ENCODE data around the gene KCNK1. TPM values are rescaled to one million over a fixed set of nuclear protein-coding genes. Genes with fewer than 3 reads are reported as not detected.

Gene KCNK1
- total RNA-seq, 1 experiment from 2014 or later: 39.2 TPM

DNA sequence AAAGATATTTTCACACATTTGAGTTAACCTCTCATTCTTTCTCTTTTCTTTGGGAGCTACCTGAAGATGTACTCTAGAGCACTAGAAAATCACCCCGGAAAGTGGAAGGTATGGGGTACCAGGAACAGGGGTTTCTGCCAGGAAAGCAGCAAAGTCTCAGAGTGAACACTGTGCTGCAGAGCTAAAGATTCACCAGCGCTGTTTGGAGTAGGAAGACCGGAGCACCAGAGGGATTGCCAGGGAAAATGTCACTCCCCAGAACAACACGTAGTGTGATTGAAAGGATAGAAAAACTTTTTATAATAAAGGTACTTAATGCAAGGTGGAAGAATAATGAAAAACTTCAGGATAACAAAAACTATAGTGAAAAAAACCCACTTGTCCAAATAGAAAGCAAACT, 26.7 kb upstream of the KCNK1 start:
- H3K4me3 Mint-ChIP-seq (ENCODE audit: low read depth, unreplicated experiment): no peak overlapping the region
- no TSS peak for BruUV-seq (replicated peaks)
- H3K27me3 Mint-ChIP-seq (ENCODE audit: unreplicated experiment): no peaks in the 10 kb centered on the region
- H3K4me1 Mint-ChIP-seq (ENCODE audit: low read depth, unreplicated experiment): no peaks in the 10 kb centered on the region
- H3K9me3 Mint-ChIP-seq (ENCODE audit: low read depth, unreplicated experiment): no peaks in the 10 kb centered on the region
- H3K27ac Mint-ChIP-seq (ENCODE audit: unreplicated experiment): no peak overlapping the region
- TF ChIP-seq, protein P1, sequence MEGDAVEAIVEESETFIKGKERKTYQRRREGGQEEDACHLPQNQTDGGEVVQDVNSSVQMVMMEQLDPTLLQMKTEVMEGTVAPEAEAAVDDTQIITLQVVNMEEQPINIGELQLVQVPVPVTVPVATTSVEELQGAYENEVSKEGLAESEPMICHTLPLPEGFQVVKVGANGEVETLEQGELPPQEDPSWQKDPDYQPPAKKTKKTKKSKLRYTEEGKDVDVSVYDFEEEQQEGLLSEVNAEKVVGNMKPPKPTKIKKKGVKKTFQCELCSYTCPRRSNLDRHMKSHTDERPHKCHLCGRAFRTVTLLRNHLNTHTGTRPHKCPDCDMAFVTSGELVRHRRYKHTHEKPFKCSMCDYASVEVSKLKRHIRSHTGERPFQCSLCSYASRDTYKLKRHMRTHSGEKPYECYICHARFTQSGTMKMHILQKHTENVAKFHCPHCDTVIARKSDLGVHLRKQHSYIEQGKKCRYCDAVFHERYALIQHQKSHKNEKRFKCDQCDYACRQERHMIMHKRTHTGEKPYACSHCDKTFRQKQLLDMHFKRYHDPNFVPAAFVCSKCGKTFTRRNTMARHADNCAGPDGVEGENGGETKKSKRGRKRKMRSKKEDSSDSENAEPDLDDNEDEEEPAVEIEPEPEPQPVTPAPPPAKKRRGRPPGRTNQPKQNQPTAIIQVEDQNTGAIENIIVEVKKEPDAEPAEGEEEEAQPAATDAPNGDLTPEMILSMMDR (IDR thresholded peaks at IDR 0.05; ENCODE audit: unreplicated experiment): no peak
- intact Hi-C loops (cut with micrococcal nuclease; ENCODE audit: unreplicated experiment): no loop called here
- H3K36me3 Mint-ChIP-seq (ENCODE audit: insufficient read depth, unreplicated experiment): no peaks in the 10 kb centered on the region
- no peak for DNase-seq
- CTCF ChIA-PET: no interaction called here

DNA sequence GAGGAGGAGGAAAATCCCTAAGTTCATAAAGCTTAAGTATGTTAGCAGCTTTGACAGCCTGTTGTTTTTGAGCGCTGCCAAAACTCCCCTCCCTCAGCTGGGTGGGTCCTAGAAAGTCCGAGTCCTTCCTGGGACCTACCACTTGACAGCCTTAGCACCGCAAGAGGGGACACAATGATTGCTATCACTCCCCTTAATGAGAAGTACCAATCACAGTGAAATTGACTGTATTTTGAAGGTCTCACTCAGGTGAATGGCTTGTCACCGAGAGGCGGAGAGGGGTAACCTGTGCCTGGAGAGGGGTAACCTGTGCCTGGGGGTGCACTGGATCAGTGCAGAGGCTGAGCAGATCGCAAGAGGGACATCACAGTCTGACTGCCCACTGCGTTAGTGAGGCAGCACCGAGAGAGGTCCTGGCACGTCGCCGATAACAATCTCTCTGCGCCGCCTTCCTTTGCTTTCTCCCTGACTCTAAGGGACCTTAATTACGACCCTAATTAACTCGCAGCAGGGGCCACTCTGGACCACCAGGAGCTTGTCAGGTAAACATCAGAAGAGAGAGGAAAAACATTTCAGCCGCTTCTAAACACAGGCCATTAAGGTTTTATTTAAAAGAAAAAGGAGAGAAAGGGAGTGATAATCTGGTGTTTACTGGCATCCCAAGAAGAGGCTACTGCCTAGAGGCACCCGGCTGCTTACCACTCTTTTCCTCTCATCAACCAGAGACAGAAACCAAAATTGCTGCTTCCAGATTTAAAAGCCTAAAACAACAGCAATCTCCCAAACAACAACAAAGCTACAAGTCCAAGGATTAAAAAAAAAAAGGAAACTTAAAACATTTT, 25.7 kb upstream of the KCNK1 start:
- intact Hi-C loops (cut with micrococcal nuclease; ENCODE audit: unreplicated experiment): no loop called here
- CTCF ChIA-PET: no interaction called here
- Mint-ChIP-seq H3K27me3 (ENCODE audit: unreplicated experiment) (no peaks in the 10 kb centered on the region), H3K36me3 (ENCODE audit: insufficient read depth, unreplicated experiment) (no peaks in the 10 kb centered on the region), H3K9me3 (ENCODE audit: low read depth, unreplicated experiment) (no peaks in the 10 kb centered on the region), H3K27ac (ENCODE audit: unreplicated experiment) (no peak overlapping the region), H3K4me3 (ENCODE audit: low read depth, unreplicated experiment) (no peak overlapping the region), H3K4me1 (ENCODE audit: low read depth, unreplicated experiment) (no peaks in the 10 kb centered on the region)
- DNase-seq: no peak
- no TSS peak for BruUV-seq (replicated peaks)
- TF ChIP-seq, protein P1 (IDR thresholded peaks at IDR 0.05; ENCODE audit: unreplicated experiment): no peak

DNA sequence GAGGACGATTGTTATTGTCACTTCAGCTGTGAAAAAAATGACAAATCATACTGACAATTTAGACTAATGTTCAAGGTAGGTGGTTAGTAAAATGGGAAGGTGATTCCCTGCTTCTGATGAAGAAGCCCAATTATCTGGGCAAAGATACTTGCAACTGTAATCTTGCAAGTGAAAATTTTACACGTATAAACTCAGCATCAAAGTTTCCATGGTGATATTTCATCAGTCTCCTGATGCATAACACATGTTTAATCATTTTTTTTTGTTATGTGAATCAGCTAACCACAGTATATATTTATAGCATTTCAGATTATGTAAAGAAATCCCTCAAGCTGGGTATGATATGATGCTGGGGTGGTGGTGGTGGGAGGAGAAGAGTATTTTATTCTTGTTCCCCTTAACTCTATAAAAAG, 16.4 kb upstream of the KCNK1 start:
- Mint-ChIP-seq H3K4me1 (ENCODE audit: low read depth, unreplicated experiment) (no peaks in the 10 kb centered on the region), H3K9me3 (ENCODE audit: low read depth, unreplicated experiment) (no peaks in the 10 kb centered on the region), H3K36me3 (ENCODE audit: insufficient read depth, unreplicated experiment) (no peaks in the 10 kb centered on the region), H3K4me3 (ENCODE audit: low read depth, unreplicated experiment) (no peak overlapping the region), H3K27ac (ENCODE audit: unreplicated experiment) (no peak overlapping the region), H3K27me3 (ENCODE audit: unreplicated experiment) (no peaks in the 10 kb centered on the region)
- CTCF ChIA-PET: no interaction called here
- DNase-seq: no peak
- no TSS peak for BruUV-seq (replicated peaks)
- intact Hi-C loops (cut with micrococcal nuclease; ENCODE audit: unreplicated experiment): no loop called here
- TF ChIP-seq, protein P1 (IDR thresholded peaks at IDR 0.05; ENCODE audit: unreplicated experiment): no peak

DNA sequence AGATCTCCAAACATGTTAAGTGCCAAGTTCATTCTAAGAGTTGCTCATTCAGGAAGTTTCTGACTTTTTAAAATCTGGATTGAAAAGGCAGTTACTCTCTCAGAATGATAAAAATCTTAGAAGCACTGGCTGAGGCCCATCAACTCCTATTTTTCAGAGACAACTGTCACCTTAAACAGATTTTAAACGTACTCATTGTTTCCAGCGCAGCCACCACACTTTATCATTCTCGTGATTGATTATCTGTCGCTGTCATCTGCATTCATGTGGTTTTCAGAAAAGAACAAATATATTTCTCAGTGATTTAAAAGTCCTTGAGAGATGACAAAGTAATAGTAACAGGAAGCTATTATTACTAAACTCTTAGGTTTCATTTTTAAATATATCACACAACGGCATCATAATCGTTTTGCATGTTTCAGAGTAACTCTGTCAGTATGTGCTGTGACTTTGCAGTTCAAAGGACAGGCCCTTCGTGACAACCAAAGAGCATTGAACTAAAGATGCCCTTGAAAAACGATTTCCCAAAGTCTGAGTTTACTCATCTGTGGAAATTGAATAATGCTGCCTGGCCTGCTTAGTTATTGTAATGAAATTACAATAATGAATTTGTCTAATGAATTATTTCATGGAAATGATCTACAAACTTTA, 14.9 kb upstream of the KCNK1 start:
- Mint-ChIP-seq H3K27ac (ENCODE audit: unreplicated experiment) (no peak overlapping the region), H3K4me3 (ENCODE audit: low read depth, unreplicated experiment) (no peak overlapping the region), H3K27me3 (ENCODE audit: unreplicated experiment) (no peaks in the 10 kb centered on the region), H3K36me3 (ENCODE audit: insufficient read depth, unreplicated experiment) (no peaks in the 10 kb centered on the region), H3K4me1 (ENCODE audit: low read depth, unreplicated experiment) (no peaks in the 10 kb centered on the region), H3K9me3 (ENCODE audit: low read depth, unreplicated experiment) (no peaks in the 10 kb centered on the region)
- TF ChIP-seq, protein P1 (IDR thresholded peaks at IDR 0.05; ENCODE audit: unreplicated experiment): no peak
- no TSS peak for BruUV-seq (replicated peaks)
- CTCF ChIA-PET: no interaction called here
- intact Hi-C loops (cut with micrococcal nuclease; ENCODE audit: unreplicated experiment): no loop called here
- no peak for DNase-seq
